Activated naive CD4-positive, alpha-beta T cell treated with anti-CD3 and anti-CD28 coated beads, Interleukin-2, amount 50 U/mL, for 72 hours (primary cell): ENCODE data around the gene RNASE1. TPM values are rescaled to one million over a fixed set of nuclear protein-coding genes. Genes with fewer than 3 reads are reported as not detected.
"Not testable (repeated sequence)": the region's sequence is repeated elsewhere in the genome, so short reads cannot be mapped to it uniquely, and the experiment has no call there.

Experiments used
- ATAC-seq, 2 donors: fragments of 150-1000 bp; cut with Tn5 transposase; 2 replicates each; pipeline ENCODE4 v1.10.0; 2021; ENCODE audit warnings: mild to moderate bottlenecking in 2 of 2, moderate library complexity in 2 of 2
- DNase-seq, 2 donors: peaks; one replicate each; pipeline ENCODE4 v3.0.0; 2021 to 2022; ENCODE audit warnings: low spot score in 2 of 2
- H3K27ac Mint-ChIP-seq, 2 donors: one replicate each; pipeline ENCODE4 v1.8.0; 2022; ENCODE audit warnings: mild to moderate bottlenecking in 2 of 2, mixed read lengths in 2 of 2
- H3K36me3 Mint-ChIP-seq, 2 donors: one replicate each; pipeline ENCODE4 v1.8.0; 2022; ENCODE audit warnings: mixed read lengths in 2 of 2
- H3K9me3 Mint-ChIP-seq, 2 donors: one replicate each; pipeline ENCODE4 v1.8.0; 2022; ENCODE audit warnings: mixed read lengths in 2 of 2
- total RNA-seq, 2 donors: library from RNA; stranded (reverse); gene quantifications; one replicate each; pipeline ENCODE4 v1.2.3, GENCODE V29; 2022

RNASE1 gene
- total RNA-seq, 2 donors from 2014 or later, result not detected

DNA sequence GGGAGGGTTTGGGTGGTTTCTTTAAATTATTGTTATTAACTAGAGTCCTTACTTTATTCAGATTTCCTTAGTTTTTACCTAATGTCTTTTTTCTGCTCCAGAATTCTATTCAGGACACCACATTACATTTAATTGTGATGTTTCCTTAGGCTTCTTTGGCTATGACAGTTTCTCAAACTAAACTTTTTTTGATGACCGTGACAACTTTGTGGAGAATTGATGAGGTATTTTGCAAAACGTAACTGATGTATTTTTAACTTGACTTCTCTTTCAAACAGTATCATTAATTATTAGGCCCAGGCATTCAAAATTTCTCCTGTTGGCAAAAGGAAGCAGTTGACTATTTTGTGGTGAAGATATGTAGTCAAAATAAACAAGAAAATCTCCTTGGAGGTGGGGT is 11.0 kb downstream of the RNASE1 start:
- Mint-ChIP-seq H3K36me3 (no peaks in the 10 kb centered on the region), H3K27ac (no peak overlapping the region), H3K9me3 (no peaks in the 10 kb centered on the region)
- no peak for DNase-seq
- ATAC-seq, result no peak

DNA sequence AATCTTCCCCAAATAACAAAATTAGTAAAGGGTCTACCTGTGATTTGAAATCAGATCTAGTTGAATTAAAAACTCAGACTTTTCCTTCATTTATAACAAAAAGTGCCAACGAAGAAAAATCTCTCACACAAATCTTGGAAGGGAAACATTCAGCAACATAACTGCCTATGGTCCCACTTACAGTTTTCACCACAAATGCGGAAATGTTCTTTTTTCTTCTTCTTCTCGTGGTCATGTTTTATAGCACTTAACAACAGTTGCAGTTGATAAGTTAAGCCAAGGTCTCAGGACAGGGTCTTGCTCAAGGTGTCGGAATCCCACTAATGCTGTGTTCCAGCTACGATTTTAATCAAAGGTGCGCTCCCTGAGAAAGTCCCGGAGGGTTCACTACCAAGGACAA is 11.5 kb downstream of the RNASE1 start:
- DNase-seq (no peak), ATAC-seq (no peak)
- H3K27ac Mint-ChIP-seq, result no peak overlapping the region
- no peaks in the 10 kb centered on the region for H3K9me3 Mint-ChIP-seq
- no peaks in the 10 kb centered on the region for H3K36me3 Mint-ChIP-seq

DNA sequence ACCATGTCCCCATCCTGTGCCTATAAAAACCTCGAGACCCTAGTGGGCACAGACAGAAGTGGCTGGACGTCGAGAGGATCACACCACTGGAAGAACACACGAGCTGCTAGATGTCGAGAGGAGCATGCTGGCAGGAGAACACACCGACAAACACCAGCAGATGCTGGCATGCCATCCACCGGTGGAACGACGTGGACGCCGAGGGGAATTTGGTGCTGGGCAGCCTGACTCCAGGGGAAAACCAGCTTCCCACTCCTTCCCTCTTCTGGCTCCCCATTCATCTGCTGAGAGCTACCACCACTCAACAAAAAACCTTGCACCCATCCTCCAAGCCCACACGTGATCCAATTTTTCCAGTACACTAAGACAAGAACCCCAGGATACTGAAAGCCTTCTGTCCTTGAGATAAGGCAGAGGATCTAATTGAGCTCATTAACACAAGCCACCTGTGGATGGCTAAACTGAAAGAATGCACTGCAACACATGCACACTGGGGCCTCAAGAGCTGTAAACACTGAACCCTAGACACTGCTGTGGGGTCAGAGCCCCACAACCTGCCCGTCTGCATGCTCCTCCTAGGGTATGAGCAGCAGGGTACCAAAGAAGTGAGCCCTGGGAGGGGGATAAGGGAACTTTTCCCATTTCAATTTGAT is 12.1 kb downstream of the RNASE1 start:
- H3K9me3 Mint-ChIP-seq, result no peaks in the 10 kb centered on the region
- H3K36me3 Mint-ChIP-seq, result no peaks in the 10 kb centered on the region
- no peak overlapping the region for H3K27ac Mint-ChIP-seq
- ATAC-seq (no peak), DNase-seq (no peak)

DNA sequence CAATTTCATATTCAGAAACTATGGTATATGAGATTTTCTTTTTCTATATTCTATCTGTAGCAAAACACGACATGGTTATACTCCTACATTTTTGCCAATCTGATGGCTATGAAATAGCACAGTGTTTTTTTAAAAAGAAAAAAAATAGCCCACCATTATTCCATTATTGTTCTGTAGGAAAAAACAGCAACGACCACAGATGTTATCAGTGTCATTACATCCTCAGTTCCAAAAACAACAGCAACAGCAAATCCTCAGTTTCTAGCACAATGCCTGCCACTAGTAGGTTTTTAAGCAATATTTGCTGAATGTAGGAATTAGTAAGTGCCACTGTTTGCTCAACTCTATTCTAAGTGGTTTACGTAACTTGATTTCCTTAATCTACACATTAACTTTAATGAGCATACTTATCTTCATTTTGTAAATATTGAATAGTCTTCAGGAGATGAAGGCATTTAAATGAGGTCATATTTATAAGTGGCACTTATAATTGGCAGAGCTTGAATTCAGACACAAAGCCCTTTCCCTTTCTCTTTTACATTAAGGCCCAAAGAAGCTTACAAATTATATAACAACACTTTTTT is 13.3 kb downstream of the RNASE1 start:
- Mint-ChIP-seq H3K9me3 (no peaks in the 10 kb centered on the region), H3K36me3 (no peaks in the 10 kb centered on the region), H3K27ac (no peak overlapping the region)
- no peak for DNase-seq
- ATAC-seq, result no peak

DNA sequence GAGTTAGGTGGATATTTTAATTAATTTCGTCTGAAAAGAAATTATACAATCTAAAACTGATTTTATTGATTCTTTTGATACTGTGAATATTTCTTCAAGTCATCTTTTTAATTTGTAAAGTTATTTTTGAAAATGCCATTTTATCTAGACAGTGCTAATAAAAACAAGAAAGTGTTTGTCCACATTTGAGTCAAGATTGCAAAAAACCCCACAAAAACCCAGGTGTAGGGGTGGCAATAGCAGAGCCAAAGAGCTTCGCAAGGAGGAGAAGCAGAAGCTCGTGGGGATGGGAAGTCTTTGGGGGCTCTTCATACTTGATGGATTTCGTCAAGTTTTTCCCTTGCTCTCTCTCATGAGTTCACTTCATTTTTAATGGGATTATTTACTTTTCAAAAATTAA is 15.6 kb downstream of the RNASE1 start:
- DNase-seq (no peak), ATAC-seq (no peak)
- no peaks in the 10 kb centered on the region for H3K9me3 Mint-ChIP-seq
- H3K36me3 Mint-ChIP-seq, result no peaks in the 10 kb centered on the region
- H3K27ac Mint-ChIP-seq, result no peak overlapping the region

DNA sequence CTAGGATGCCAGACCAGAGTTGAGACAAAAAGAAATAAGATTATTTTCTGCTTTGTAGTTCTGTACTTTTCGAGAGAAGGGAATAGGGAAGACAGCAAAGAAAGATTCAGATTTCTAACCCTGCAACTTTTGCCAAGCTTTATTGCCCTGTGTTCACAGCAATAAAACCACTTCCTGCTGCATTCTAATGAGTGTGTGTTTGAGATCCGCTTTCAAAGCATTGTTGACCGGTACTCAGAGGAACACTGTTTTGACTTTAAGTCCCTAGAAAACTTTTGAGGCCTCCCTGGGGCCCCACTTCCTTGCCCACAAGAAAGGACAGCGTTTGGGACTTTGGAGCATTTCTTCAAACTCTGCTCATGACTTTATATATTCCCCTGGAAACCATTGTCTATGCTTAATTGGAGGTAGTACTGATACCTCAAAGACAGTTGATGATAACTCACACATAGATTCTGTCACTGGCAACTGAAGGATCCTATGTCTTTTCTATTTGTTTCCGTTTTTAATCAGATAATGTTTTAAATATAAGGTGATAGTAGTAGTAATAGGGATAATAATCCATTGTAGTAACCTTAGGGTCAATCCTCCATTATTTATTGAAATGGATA is 20.3 kb downstream of the RNASE1 start:
- Mint-ChIP-seq H3K27ac (peak overlapping the region; percentile 57), H3K9me3 (no peaks in the 10 kb centered on the region), H3K36me3 (no peaks in the 10 kb centered on the region)
- peak; percentile 54 to 67 for ATAC-seq
- peak in 1 of 2 donors; percentile 4 for DNase-seq

DNA sequence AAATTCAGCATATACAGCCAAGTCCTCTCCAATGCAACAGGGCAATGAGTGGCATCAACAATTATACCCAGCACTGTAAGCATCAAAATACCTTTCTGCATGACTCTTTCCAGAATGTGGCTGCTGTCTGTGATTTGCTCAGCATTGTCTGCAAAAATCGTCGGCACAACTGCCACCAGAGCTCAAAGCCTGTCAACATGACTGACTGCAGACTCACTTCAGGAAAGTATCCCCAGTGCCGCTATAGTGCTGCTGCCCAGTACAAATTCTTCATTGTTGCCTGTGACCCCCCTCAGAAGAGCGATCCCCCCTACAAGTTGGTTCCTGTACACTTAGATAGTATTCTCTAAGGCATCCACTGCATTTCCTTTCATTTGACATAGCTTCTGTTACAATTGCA is 20.8 kb downstream of the RNASE1 start:
- no peaks in the 10 kb centered on the region for H3K9me3 Mint-ChIP-seq
- no peaks in the 10 kb centered on the region for H3K36me3 Mint-ChIP-seq
- DNase-seq, result peak in 1 of 2 donors; percentile 6
- H3K27ac Mint-ChIP-seq, result peak overlapping the region; percentile 57
- peak; percentile 46 to 50 for ATAC-seq

DNA sequence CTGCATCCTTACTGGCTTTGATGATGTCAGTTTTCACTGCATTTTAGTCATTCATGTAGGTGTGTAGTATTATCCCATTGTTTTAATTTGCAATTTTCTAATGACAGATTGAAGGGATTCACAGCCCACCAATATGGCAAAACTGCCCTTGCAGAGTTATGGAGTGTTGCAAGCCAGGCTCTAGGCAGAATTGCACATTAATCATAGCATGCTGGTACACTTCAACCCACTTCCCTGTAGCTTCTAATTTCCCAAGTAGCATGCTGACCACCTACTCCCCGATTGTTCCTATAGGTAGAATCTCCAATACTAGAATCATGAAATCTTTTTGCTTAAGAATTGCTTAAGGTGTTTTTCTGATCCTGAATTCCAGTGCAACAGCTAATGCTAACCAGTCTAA is 26.7 kb downstream of the RNASE1 start:
- H3K27ac Mint-ChIP-seq, result no peak overlapping the region
- ATAC-seq (no peak), DNase-seq (no peak)
- no peaks in the 10 kb centered on the region for H3K36me3 Mint-ChIP-seq
- no peaks in the 10 kb centered on the region for H3K9me3 Mint-ChIP-seq

DNA sequence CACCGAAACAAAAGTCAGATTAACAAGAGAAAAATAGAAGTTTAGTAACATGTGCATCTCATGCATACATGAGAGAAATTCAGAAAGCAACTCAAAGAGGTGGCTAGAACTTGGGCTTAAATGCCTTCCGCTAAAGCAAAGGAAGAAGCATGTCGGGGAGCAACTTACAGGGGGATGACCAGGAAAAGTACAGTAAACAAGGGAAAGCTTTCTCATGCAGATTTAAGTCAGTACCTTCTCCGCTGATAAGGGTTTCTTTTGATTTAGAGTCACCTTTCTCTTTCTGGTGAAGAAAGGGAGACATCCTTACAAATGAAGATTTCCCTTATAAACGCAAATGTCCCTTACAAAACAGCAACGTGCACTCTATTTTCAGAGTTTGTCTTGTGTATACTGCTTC is 27.6 kb downstream of the RNASE1 start:
- DNase-seq (no peak), ATAC-seq (no peak)
- H3K27ac Mint-ChIP-seq, result no peak overlapping the region
- H3K36me3 Mint-ChIP-seq, result no peaks in the 10 kb centered on the region
- no peaks in the 10 kb centered on the region for H3K9me3 Mint-ChIP-seq

DNA sequence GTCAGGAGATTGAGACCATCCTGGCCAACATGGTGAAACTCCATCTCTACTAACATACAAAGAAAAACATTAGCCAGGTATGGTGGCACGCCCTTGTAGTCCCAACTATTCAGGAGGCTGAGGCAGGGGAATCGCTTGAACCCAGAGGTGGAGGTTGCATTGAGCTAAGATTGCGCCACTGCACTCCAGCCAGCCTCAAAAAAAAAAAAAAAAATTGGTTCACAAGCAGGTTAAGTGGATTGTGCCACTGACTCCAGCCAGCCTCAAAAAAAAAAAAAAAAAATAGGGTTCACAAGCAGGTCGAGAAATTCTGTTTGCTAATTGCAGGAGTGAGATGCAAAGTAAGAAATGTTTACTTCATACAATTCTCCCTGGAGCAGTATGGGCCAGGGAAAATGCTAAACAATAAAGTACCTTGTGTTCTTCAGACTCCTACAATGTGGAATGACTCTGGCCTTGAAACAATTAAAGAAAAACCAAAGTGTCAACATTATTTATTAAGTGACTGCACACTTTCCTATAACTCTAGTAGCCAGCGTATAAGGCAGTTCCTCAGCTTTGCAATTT is 28.3 kb downstream of the RNASE1 start:
- no peak for DNase-seq
- no peaks in the 10 kb centered on the region for H3K9me3 Mint-ChIP-seq
- ATAC-seq, result no peak
- no peak overlapping the region for H3K27ac Mint-ChIP-seq
- H3K36me3 Mint-ChIP-seq, result no peaks in the 10 kb centered on the region

DNA sequence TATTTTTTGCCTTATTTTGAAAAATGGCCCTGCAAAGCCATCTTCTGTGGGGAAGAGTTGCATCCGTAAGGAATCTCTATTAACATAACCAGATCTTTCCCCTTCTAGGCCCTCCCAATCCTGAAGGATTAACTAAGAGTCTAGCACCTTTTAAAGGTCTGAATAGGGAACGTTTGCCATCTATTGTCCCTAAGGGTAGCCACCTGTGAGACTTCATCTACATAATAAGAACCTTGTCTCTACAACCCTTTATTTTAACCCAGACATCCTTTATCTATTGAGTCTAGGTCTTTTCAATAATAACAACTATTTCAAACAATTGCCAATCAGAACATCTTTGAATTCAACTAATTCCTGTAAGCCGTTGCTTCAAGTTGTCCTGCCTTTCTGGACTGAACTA is 30.0 kb downstream of the RNASE1 start:
- no peak for ATAC-seq
- DNase-seq, result no peak
- H3K36me3 Mint-ChIP-seq, result no peaks in the 10 kb centered on the region
- H3K27ac Mint-ChIP-seq, result no peak overlapping the region
- H3K9me3 Mint-ChIP-seq, result no peaks in the 10 kb centered on the region

DNA sequence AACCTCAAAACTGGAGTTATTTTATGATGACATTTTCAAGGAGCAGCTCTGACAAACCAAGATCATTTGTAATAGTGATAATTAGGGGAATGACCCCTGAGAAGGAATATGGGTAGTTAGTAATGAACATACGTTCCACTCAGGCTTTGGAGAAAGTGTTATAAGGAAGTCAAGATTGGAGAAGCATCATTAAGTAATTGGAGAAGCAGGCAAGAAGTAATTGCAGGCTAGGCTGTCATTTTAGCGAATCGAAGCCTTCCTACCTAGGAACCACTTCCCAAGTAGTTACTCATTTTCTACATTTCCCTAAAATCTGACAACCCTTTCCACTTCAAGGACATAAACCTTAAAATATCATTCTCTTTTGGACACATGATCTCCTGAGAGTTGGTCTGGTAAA is 33.2 kb downstream of the RNASE1 start:
- no peaks in the 10 kb centered on the region for H3K9me3 Mint-ChIP-seq
- ATAC-seq (no peak), DNase-seq (no peak)
- H3K27ac Mint-ChIP-seq, result no peak overlapping the region
- no peaks in the 10 kb centered on the region for H3K36me3 Mint-ChIP-seq

DNA sequence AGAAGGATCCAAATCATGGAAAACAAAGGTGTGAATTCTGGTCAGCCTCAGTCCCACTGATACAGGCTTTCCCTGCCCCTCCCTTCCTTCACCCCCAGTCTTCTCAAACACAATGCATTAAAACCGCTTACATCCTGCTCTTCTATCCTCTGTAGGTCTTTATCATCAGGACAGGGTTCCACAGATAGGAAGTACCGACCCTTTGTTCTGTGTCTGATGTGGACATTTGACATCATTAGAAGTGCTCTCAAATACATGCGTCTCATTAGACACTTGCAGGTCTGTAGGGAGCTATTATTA is 34.1 kb downstream of the RNASE1 start:
- no peak for ATAC-seq
- H3K27ac Mint-ChIP-seq, result no peak overlapping the region
- no peaks in the 10 kb centered on the region for H3K9me3 Mint-ChIP-seq
- no peak for DNase-seq
- H3K36me3 Mint-ChIP-seq, result no peaks in the 10 kb centered on the region

DNA sequence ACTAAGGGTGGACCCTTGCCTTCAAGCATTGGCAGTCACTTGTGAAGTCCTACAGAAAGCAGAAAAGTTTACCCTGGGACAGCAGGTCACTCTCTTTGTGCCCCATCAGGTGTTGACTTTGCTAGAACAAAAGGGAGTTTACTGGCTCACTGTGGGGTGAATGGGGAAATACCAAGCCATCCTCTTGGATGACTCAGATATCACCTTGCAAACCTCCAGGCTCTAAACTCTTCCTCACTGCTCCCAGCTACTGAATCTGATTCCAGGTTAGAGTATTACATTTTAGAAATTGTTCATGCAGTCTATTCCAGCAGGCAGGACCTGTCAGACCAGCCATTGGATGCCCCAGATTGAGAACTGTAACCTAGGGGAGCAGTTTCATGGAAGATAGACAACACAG is 41.7 kb downstream of the RNASE1 start:
- ATAC-seq (peak in 1 of 2 donors; percentile 53), DNase-seq (no peak)
- Mint-ChIP-seq H3K27ac (no peak overlapping the region), H3K9me3 (no peaks in the 10 kb centered on the region), H3K36me3 (no peaks in the 10 kb centered on the region)

DNA sequence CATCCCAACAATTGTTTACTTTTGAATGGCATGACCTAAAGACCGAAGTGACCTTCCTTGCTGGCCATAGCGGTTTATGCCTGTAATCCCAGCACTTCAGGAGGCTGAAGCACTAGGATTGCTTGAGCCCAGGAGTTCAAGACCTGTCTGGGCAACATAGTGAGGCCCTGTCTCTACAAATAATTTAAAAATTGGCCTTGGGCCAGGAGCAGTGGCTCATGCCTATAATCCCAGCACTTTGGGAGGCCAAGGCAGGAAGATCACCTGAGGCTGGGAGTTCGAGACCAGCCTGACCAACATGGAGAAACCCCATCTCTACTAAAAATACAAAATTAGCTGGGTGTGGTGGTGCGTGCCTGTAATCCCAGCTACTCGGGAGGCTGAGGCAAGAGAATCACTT is 43.2 kb downstream of the RNASE1 start:
- H3K27ac Mint-ChIP-seq, H3K36me3 Mint-ChIP-seq, DNase-seq, H3K9me3 Mint-ChIP-seq, ATAC-seq: not testable (repeated sequence)

DNA sequence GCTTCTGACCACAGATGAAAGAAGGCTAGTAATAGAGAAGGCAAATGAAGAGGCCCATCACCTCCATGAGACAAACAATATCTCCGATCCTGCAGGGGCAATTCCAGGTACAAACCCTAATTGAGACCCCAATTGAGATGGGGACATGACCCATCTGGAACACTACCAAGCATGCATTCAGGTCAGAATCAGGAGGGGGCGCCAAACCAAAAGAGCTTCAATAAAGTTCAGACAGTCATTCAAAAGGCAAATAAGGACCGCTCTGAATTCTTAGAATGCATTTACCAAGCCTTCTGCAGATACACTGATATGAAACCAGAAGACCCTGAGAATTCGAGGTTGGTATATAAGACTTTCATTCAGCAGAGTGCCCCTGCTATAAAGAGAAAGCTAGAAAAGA is 44.7 kb downstream of the RNASE1 start:
- H3K27ac Mint-ChIP-seq, result no peak overlapping the region
- DNase-seq (peak in 1 of 2 donors; percentile 28), ATAC-seq (no peak)
- peaks cover 3 to 6% of the 10 kb centered on the region in 2 donors for H3K36me3 Mint-ChIP-seq
- H3K9me3 Mint-ChIP-seq, result peaks cover 0 to 5% of the 10 kb centered on the region in 2 donors

DNA sequence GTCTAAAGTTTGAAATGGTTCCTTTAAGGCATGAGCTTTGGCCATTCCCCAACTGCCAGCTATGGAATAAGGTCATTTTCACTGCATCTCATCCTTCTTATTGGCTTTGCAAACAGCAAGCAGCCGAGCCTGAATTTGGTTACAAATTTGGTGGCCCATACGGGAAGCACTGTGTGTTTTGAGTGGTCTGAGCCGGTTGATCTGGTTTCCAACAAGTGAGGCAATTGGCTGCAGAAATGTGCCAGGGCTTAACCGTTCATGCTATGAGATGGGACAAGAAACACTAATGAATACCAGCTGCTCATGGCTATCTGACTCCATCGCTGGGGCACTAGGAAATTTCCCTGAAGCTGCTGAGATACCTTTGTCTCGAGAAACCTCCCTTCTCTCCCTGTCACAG is 47.6 kb downstream of the RNASE1 start:
- no peak for DNase-seq
- ATAC-seq, result no peak
- peaks cover 12 to 14% of the 10 kb centered on the region in 2 donors for H3K9me3 Mint-ChIP-seq

DNA sequence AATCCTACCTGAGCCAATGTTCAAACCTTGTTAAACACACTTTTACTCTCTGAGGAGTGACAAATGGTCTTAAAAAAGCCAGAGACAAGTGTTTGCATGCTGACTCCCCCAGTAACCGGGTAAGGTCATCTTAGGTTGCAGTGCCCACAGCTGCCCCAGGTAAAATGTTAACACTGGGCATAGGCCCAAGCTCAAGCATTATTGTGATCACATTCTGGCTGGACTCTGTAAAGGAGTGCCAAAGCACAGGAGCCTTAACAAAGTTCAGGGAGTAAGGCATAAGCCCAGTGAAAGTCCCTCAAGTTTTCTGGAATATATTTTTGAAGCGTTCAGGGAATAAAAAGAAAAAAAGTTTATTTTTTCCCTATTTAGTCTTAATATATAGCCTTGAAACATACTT is 48.3 kb downstream of the RNASE1 start:
- ATAC-seq (no peak), DNase-seq (no peak)
- Mint-ChIP-seq H3K36me3 (peaks cover 19 to 22% of the 10 kb centered on the region in 2 donors), H3K9me3 (peaks cover 12 to 14% of the 10 kb centered on the region in 2 donors), H3K27ac (no peak overlapping the region)

More for the DNA sequence above, 47.6 kb downstream of the RNASE1 start:
- H3K27ac Mint-ChIP-seq, result no peak overlapping the region
- H3K36me3 Mint-ChIP-seq, result peaks cover 19 to 22% of the 10 kb centered on the region in 2 donors
